Measurements from ENCODE around the gene FGF22.
"Not testable (repeated sequence)": the region's sequence is repeated elsewhere in the genome, so short reads cannot be mapped to it uniquely, and the experiment has no call there.

Gene FGF22
- total RNA-seq = 0 to 0.11 (median 0) reads per million in 18 experiments

- peak; percentile 86 to 94 for DNase-seq
Observed at GRCh38 chr19:639253-640160, at the start of gene FGF22. Gene FGF22 (plus strand): TSS chr19:639879. CDS start chr19:639926, 47 bp downstream.

GRCh38 chr19:590396-590745 lies 49.3 kb upstream of the FGF22 start:
- no peak for DNase-seq

GRCh38 chr19:590750-591098 lies 49.0 kb upstream of the FGF22 start:
- DNase-seq = no peak

GRCh38 chr19:591099-591958 lies 48.4 kb upstream of the FGF22 start:
- DNase-seq = peak in 1 of 2 donors; percentile 14

GRCh38 chr19:592101-592500 lies 47.6 kb upstream of the FGF22 start:
- DNase-seq = no peak

GRCh38 chr19:593055-593454 lies 46.6 kb upstream of the FGF22 start:
- no peak for DNase-seq

- peak in 1 of 2 donors; percentile 59 for DNase-seq
Observed at GRCh38 chr19:593505-593904, 46.2 kb upstream of the FGF22 start.

- no peak for DNase-seq
Observed at GRCh38 chr19:594265-594870, 45.3 kb upstream of the FGF22 start.

GRCh38 chr19:595326-596262 lies 44.1 kb upstream of the FGF22 start:
- DNase-seq = no peak

GRCh38 chr19:596263-596655 lies 43.4 kb upstream of the FGF22 start:
- DNase-seq = no peak

GRCh38 chr19:597406-598315 lies 42.0 kb upstream of the FGF22 start:
- no peak for DNase-seq

GRCh38 chr19:601310-601709 lies 38.4 kb upstream of the FGF22 start:
- DNase-seq = no peak

GRCh38 chr19:601790-602189 lies 37.9 kb upstream of the FGF22 start:
- no peak for DNase-seq

GRCh38 chr19:602391-603301 lies 37.0 kb upstream of the FGF22 start:
- DNase-seq = no peak

GRCh38 chr19:603302-603639 lies 36.4 kb upstream of the FGF22 start:
- not testable (repeated sequence) for DNase-seq

GRCh38 chr19:603779-604178 lies 35.9 kb upstream of the FGF22 start:
- not testable (repeated sequence) for DNase-seq

- DNase-seq = peak; percentile 14 to 17
Observed at GRCh38 chr19:604355-604754, 35.3 kb upstream of the FGF22 start.

- DNase-seq = not testable (repeated sequence)
Observed at GRCh38 chr19:605061-605971, 34.4 kb upstream of the FGF22 start.
